ENCODE measurements around the gene DHX38. TPM values are rescaled to one million over a fixed set of nuclear protein-coding genes. Genes with fewer than 3 reads are reported as not detected.
"Not testable (repeated sequence)": the region's sequence is repeated elsewhere in the genome, so short reads cannot be mapped to it uniquely, and the experiment has no call there.

Gene DHX38
- total RNA-seq = 30.5 and 40.5 TPM in 2 replicates
- 40.8 TPM for polyA plus RNA-seq (2012)

- peak; percentile 100 for DNase-seq (ENCODE audit: low read depth)
Observed at GRCh38 chr16:72093448-72094265, at the start of gene DHX38, which contains the start of gene TXNL4B. Gene DHX38 (plus strand): TSS chr16:72093847. CDS start chr16:72096158, 2,311 bp downstream. Gene TXNL4B (minus strand): TSS chr16:72093620. CDS start chr16:72090749, 2,871 bp downstream.

GRCh38 chr16:72044296-72044695 is 49.4 kb upstream of the DHX38 start:
- no peak for DNase-seq (ENCODE audit: low read depth)

GRCh38 chr16:72044825-72045359 is 48.8 kb upstream of the DHX38 start:
- no peak for DNase-seq (ENCODE audit: low read depth)

- no peak for DNase-seq (ENCODE audit: low read depth)
Observed at GRCh38 chr16:72049110-72049509, 44.5 kb upstream of the DHX38 start.

GRCh38 chr16:72050769-72051464 is 42.7 kb upstream of the DHX38 start:
- DNase-seq (ENCODE audit: low read depth) = peak; percentile 87

GRCh38 chr16:72051818-72052217 is 41.8 kb upstream of the DHX38 start:
- DNase-seq (ENCODE audit: low read depth) = no peak

GRCh38 chr16:72054254-72054847 is 39.3 kb upstream of the DHX38 start, which contains the start of gene HP:
Gene HP (plus strand): TSS chr16:72054505. CDS start chr16:72054653, 148 bp downstream.
- DNase-seq (ENCODE audit: low read depth) = not testable (repeated sequence)

GRCh38 chr16:72055911-72056310 is 37.7 kb upstream of the DHX38 start:
- no peak for DNase-seq (ENCODE audit: low read depth)

GRCh38 chr16:72057313-72057712 is 36.3 kb upstream of the DHX38 start:
- DNase-seq (ENCODE audit: low read depth) = not testable (repeated sequence)

- DNase-seq (ENCODE audit: low read depth) = not testable (repeated sequence)
Observed at GRCh38 chr16:72059060-72059459, 34.6 kb upstream of the DHX38 start.

GRCh38 chr16:72060405-72060804 is 33.2 kb upstream of the DHX38 start:
- no peak for DNase-seq (ENCODE audit: low read depth)

GRCh38 chr16:72061564-72061963 is 32.1 kb upstream of the DHX38 start:
- DNase-seq (ENCODE audit: low read depth) = no peak

- DNase-seq (ENCODE audit: low read depth) = no peak
Observed at GRCh38 chr16:72064361-72064894, 29.2 kb upstream of the DHX38 start.

- peak; percentile 49 for DNase-seq (ENCODE audit: low read depth)
Observed at GRCh38 chr16:72066747-72067146, 26.9 kb upstream of the DHX38 start.

- DNase-seq (ENCODE audit: low read depth) = no peak
Observed at GRCh38 chr16:72068930-72069329, 24.7 kb upstream of the DHX38 start.

- no peak for DNase-seq (ENCODE audit: low read depth)
Observed at GRCh38 chr16:72072514-72073342, 20.9 kb upstream of the DHX38 start.

- no peak for DNase-seq (ENCODE audit: low read depth)
Observed at GRCh38 chr16:72073560-72074230, 20.0 kb upstream of the DHX38 start.

- DNase-seq (ENCODE audit: low read depth) = not testable (repeated sequence)
Observed at GRCh38 chr16:72075067-72075466, 18.6 kb upstream of the DHX38 start.

- DNase-seq (ENCODE audit: low read depth) = not testable (repeated sequence)
Observed at GRCh38 chr16:72076991-72077706, 16.5 kb upstream of the DHX38 start.

Data from myocyte (in vitro differentiated cells).